RCC 7860 (cell line): ENCODE data around the gene CLDN14.

Experiments
- DNase-seq: peaks from one replicate; pipeline ENCODE4 v3.0.0-alpha.2; 2015; ENCODE audit warnings: low spot score
- FAIRE-seq: peaks from 2 replicates; lab custom pipeline; 2012; peaks lifted over from hg19 to GRCh38; lab: Jason Lieb, UNC

Gene CLDN14

GRCh38 chr21:36473203-36473602 lies 6.7 kb downstream of the CLDN14 start:
- FAIRE-seq: no peak
- DNase-seq: no peak

GRCh38 chr21:36472377-36472776 lies 7.5 kb downstream of the CLDN14 start:
- no peak for DNase-seq
- FAIRE-seq: no peak

GRCh38 chr21:36471254-36471723 lies 8.6 kb downstream of the CLDN14 start:
- FAIRE-seq: no peak
- peak; percentile 59 for DNase-seq

GRCh38 chr21:36470294-36470693 lies 9.6 kb downstream of the CLDN14 start:
- FAIRE-seq: no peak
- no peak for DNase-seq

GRCh38 chr21:36466061-36466511 lies 13.8 kb downstream of the CLDN14 start:
- DNase-seq (no peak), FAIRE-seq (no peak)

GRCh38 chr21:36465478-36465877 lies 14.4 kb downstream of the CLDN14 start:
- DNase-seq (no peak), FAIRE-seq (no peak)

- FAIRE-seq (no peak), DNase-seq (no peak)
These were observed 15.3 kb downstream of the CLDN14 start for GRCh38 chr21:36464590-36464989.

- no peak for DNase-seq
- no peak for FAIRE-seq
These were observed 15.9 kb downstream of the CLDN14 start for GRCh38 chr21:36463991-36464390.

GRCh38 chr21:36463204-36463603 lies 16.7 kb downstream of the CLDN14 start:
- no peak for FAIRE-seq

GRCh38 chr21:36461918-36462486 lies 17.9 kb downstream of the CLDN14 start:
- DNase-seq (no peak), FAIRE-seq (no peak)

More at GRCh38 chr21:36463204-36463603, 16.7 kb downstream of the CLDN14 start:
- DNase-seq: no peak

- DNase-seq (no peak), FAIRE-seq (no peak)
These were observed 18.5 kb downstream of the CLDN14 start for GRCh38 chr21:36461277-36461917.

GRCh38 chr21:36460866-36461265 lies 19.1 kb downstream of the CLDN14 start:
- DNase-seq (no peak), FAIRE-seq (no peak)

- FAIRE-seq: no peak
These were observed 20.8 kb downstream of the CLDN14 start for GRCh38 chr21:36459098-36459497.

GRCh38 chr21:36456729-36457414 lies 23.1 kb downstream of the CLDN14 start:
- DNase-seq (no peak), FAIRE-seq (no peak)

More at GRCh38 chr21:36459098-36459497, 20.8 kb downstream of the CLDN14 start:
- DNase-seq: no peak

GRCh38 chr21:36454706-36455105 lies 25.2 kb downstream of the CLDN14 start:
- DNase-seq (no peak), FAIRE-seq (no peak)

- no peak for DNase-seq
- no peak for FAIRE-seq
These were observed 25.8 kb downstream of the CLDN14 start for GRCh38 chr21:36454093-36454531.

GRCh38 chr21:36452281-36452825 lies 27.6 kb downstream of the CLDN14 start:
- FAIRE-seq (no peak), DNase-seq (no peak)

GRCh38 chr21:36451506-36451905 lies 28.4 kb downstream of the CLDN14 start:
- no peak for FAIRE-seq
- DNase-seq: no peak

GRCh38 chr21:36450511-36450910 lies 29.4 kb downstream of the CLDN14 start:
- DNase-seq (peak; percentile 44), FAIRE-seq (peak; percentile 53)

GRCh38 chr21:36446301-36446700 lies 33.6 kb downstream of the CLDN14 start:
- DNase-seq (no peak), FAIRE-seq (no peak)

GRCh38 chr21:36441715-36442114 lies 38.2 kb downstream of the CLDN14 start:
- FAIRE-seq (no peak), DNase-seq (no peak)

- peak; percentile 88 for FAIRE-seq
- peak; percentile 90 for DNase-seq
These were observed 42.2 kb downstream of the CLDN14 start for GRCh38 chr21:36437745-36438128.
